ENCODE measurements around the gene SELENOM. TPM values are rescaled to one million over a fixed set of nuclear protein-coding genes. Genes with fewer than 3 reads are reported as not detected.
A peak's percentile ranks its signal among the peaks of the same experiment; 100 is the strongest.
"Not testable (repeated sequence)": the region's sequence is repeated elsewhere in the genome, so short reads cannot be mapped to it uniquely, and the experiment has no call there.

The SELENOM gene
- total and polyA plus RNA-seq, 2 donors (not counting 1 experiment from before 2014, with no cell fraction given), result 130 to 132 TPM

GRCh38 chr22:31077681-31078080 lies 29.7 kb downstream of the SELENOM start:
- Histone ChIP-seq H3K4me1 (ENCODE audit: control insufficient read depth, extremely low read depth, insufficient read depth, low read length) (peaks cover 3% of the 10 kb centered on the region), H2AFZ (ENCODE audit: low read length) (no peak overlapping the region), H4K20me1 (ENCODE audit: control insufficient read depth, extremely low read depth, insufficient read depth, low read length) (no peaks in the 10 kb centered on the region), H3K27ac (ENCODE audit: insufficient read depth, low read length) (no peak overlapping the region), H3K79me2 (ENCODE audit: control insufficient read depth, insufficient read depth, low read length) (peaks cover 15% of the 10 kb centered on the region), H3K9ac (ENCODE audit: insufficient read depth, low read length) (no peak overlapping the region), H3K4me3 (replicated peaks in 1 of 4; ENCODE audit: control extremely low read depth in 1 of 4, insufficient read depth in 1 of 4, low read depth in 3 of 4, low read length in 4 of 4) (no peak overlapping the region), H3K4me2 (ENCODE audit: extremely low read depth, insufficient read depth, low read length) (no peak overlapping the region), H3K9me3 (ENCODE audit: control insufficient read depth, insufficient read depth, low read depth, low read length) (no peaks in the 10 kb centered on the region), H3K36me3 (ENCODE audit: control insufficient read depth, insufficient read depth, low read length) (no peaks in the 10 kb centered on the region), H3K27me3 (ENCODE audit: control insufficient read depth, insufficient read depth, low read length) (no peaks in the 10 kb centered on the region)
- no peak for TF ChIP-seq CTCF (conservative IDR thresholded peaks at IDR 0.05 in 1 of 2, IDR thresholded peaks at IDR 0.05 in 1 of 2; ENCODE audit: low read depth in 1 of 2, low read length in 2 of 2)
- TF ChIP-seq EZH2 (IDR thresholded peaks at IDR 0.05; ENCODE audit: low read length, missing control alignments), result no peak
- no peak for DNase-seq (ENCODE audit: low read depth in 2 of 2)

GRCh38 chr22:31075961-31076360 lies 31.4 kb downstream of the SELENOM start:
- TF ChIP-seq EZH2 (IDR thresholded peaks at IDR 0.05; ENCODE audit: low read length, missing control alignments), result no peak
- no peak for TF ChIP-seq CTCF (conservative IDR thresholded peaks at IDR 0.05 in 1 of 2, IDR thresholded peaks at IDR 0.05 in 1 of 2; ENCODE audit: low read depth in 1 of 2, low read length in 2 of 2)
- peak overlapping the region; percentile 48 for H2AFZ ChIP-seq (ENCODE audit: low read length)
- peak overlapping the region; percentile 58 for H3K27ac ChIP-seq (ENCODE audit: insufficient read depth, low read length)
- H3K4me3 ChIP-seq (replicated peaks in 1 of 4; ENCODE audit: control extremely low read depth in 1 of 4, insufficient read depth in 1 of 4, low read depth in 3 of 4, low read length in 4 of 4), result no peak overlapping the region
- H3K4me2 ChIP-seq (ENCODE audit: extremely low read depth, insufficient read depth, low read length), result no peak overlapping the region
- no peaks in the 10 kb centered on the region for H3K27me3 ChIP-seq (ENCODE audit: control insufficient read depth, insufficient read depth, low read length)
- peak in 1 of 2 donors; percentile 93 for DNase-seq (ENCODE audit: low read depth in 2 of 2)
- H3K36me3 ChIP-seq (ENCODE audit: control insufficient read depth, insufficient read depth, low read length), result no peaks in the 10 kb centered on the region
- peaks cover 3% of the 10 kb centered on the region for H3K4me1 ChIP-seq (ENCODE audit: control insufficient read depth, extremely low read depth, insufficient read depth, low read length)
- no peaks in the 10 kb centered on the region for H3K9me3 ChIP-seq (ENCODE audit: control insufficient read depth, insufficient read depth, low read depth, low read length)
- H3K9ac ChIP-seq (ENCODE audit: insufficient read depth, low read length), result peak overlapping the region; percentile 51
- no peaks in the 10 kb centered on the region for H3K79me2 ChIP-seq (ENCODE audit: control insufficient read depth, insufficient read depth, low read length)
- no peaks in the 10 kb centered on the region for H4K20me1 ChIP-seq (ENCODE audit: control insufficient read depth, extremely low read depth, insufficient read depth, low read length)

GRCh38 chr22:31073545-31074145 lies 33.7 kb downstream of the SELENOM start:
- H3K79me2 ChIP-seq (ENCODE audit: control insufficient read depth, insufficient read depth, low read length); H3K9me3 ChIP-seq (ENCODE audit: control insufficient read depth, insufficient read depth, low read depth, low read length); H3K9ac ChIP-seq (ENCODE audit: insufficient read depth, low read length); H3K27ac ChIP-seq (ENCODE audit: insufficient read depth, low read length); DNase-seq (ENCODE audit: low read depth in 2 of 2); H3K36me3 ChIP-seq (ENCODE audit: control insufficient read depth, insufficient read depth, low read length); H4K20me1 ChIP-seq (ENCODE audit: control insufficient read depth, extremely low read depth, insufficient read depth, low read length); H2AFZ ChIP-seq (ENCODE audit: low read length); H3K27me3 ChIP-seq (ENCODE audit: control insufficient read depth, insufficient read depth, low read length); H3K4me3 ChIP-seq (replicated peaks in 1 of 4; ENCODE audit: control extremely low read depth in 1 of 4, insufficient read depth in 1 of 4, low read depth in 3 of 4, low read length in 4 of 4); H3K4me1 ChIP-seq (ENCODE audit: control insufficient read depth, extremely low read depth, insufficient read depth, low read length); H3K4me2 ChIP-seq (ENCODE audit: extremely low read depth, insufficient read depth, low read length): not testable (repeated sequence)

- not testable (repeated sequence) for H4K20me1 ChIP-seq (ENCODE audit: control insufficient read depth, extremely low read depth, insufficient read depth, low read length); DNase-seq (ENCODE audit: low read depth in 2 of 2); H3K27ac ChIP-seq (ENCODE audit: insufficient read depth, low read length); H3K36me3 ChIP-seq (ENCODE audit: control insufficient read depth, insufficient read depth, low read length); H3K4me3 ChIP-seq (replicated peaks in 1 of 4; ENCODE audit: control extremely low read depth in 1 of 4, insufficient read depth in 1 of 4, low read depth in 3 of 4, low read length in 4 of 4); H3K4me1 ChIP-seq (ENCODE audit: control insufficient read depth, extremely low read depth, insufficient read depth, low read length); H3K79me2 ChIP-seq (ENCODE audit: control insufficient read depth, insufficient read depth, low read length); H3K9me3 ChIP-seq (ENCODE audit: control insufficient read depth, insufficient read depth, low read depth, low read length); H3K9ac ChIP-seq (ENCODE audit: insufficient read depth, low read length); H2AFZ ChIP-seq (ENCODE audit: low read length); H3K27me3 ChIP-seq (ENCODE audit: control insufficient read depth, insufficient read depth, low read length); H3K4me2 ChIP-seq (ENCODE audit: extremely low read depth, insufficient read depth, low read length)
Measured at GRCh38 chr22:31073125-31073524, 34.2 kb downstream of the SELENOM start.

GRCh38 chr22:31069691-31070314 lies 37.6 kb downstream of the SELENOM start:
- not testable (repeated sequence) for H3K4me2 ChIP-seq (ENCODE audit: extremely low read depth, insufficient read depth, low read length); H3K27me3 ChIP-seq (ENCODE audit: control insufficient read depth, insufficient read depth, low read length); DNase-seq (ENCODE audit: low read depth in 2 of 2); H4K20me1 ChIP-seq (ENCODE audit: control insufficient read depth, extremely low read depth, insufficient read depth, low read length); H3K4me1 ChIP-seq (ENCODE audit: control insufficient read depth, extremely low read depth, insufficient read depth, low read length); H2AFZ ChIP-seq (ENCODE audit: low read length); H3K36me3 ChIP-seq (ENCODE audit: control insufficient read depth, insufficient read depth, low read length); H3K79me2 ChIP-seq (ENCODE audit: control insufficient read depth, insufficient read depth, low read length); H3K4me3 ChIP-seq (replicated peaks in 1 of 4; ENCODE audit: control extremely low read depth in 1 of 4, insufficient read depth in 1 of 4, low read depth in 3 of 4, low read length in 4 of 4); H3K9me3 ChIP-seq (ENCODE audit: control insufficient read depth, insufficient read depth, low read depth, low read length); H3K9ac ChIP-seq (ENCODE audit: insufficient read depth, low read length); H3K27ac ChIP-seq (ENCODE audit: insufficient read depth, low read length)
